ENCODE results near the gene L3MBTL4. TPM values are rescaled to one million over a fixed set of nuclear protein-coding genes. Genes with fewer than 3 reads are reported as not detected.

L3MBTL4 gene
- total RNA-seq, 1 donor: 0.36 TPM

GRCh38 chr18:5914016-5914415 is 500.7 kb downstream of the L3MBTL4 start:
- no peaks in the 10 kb centered on the region for H4K20me1 ChIP-seq (ENCODE audit: insufficient read depth, low read length)
- TF ChIP-seq CTCF (IDR thresholded peaks at IDR 0.05; ENCODE audit: extremely low read depth, low read depth, low read length): no peak
- DNase-seq (ENCODE audit: insufficient read length, low spot score, missing footprints): no peak
- no peak overlapping the region for H3K27ac ChIP-seq (ENCODE audit: low read depth, low read length)
- H3K36me3 ChIP-seq (ENCODE audit: insufficient read depth, low read length): no peaks in the 10 kb centered on the region
- H3K4me2 ChIP-seq (ENCODE audit: insufficient read depth, low read length): no peak overlapping the region
- H3K4me3 ChIP-seq (ENCODE audit: insufficient read depth, low read length): no peak overlapping the region
- no peaks in the 10 kb centered on the region for H3K79me2 ChIP-seq (ENCODE audit: insufficient read depth, low read length)
- no peaks in the 10 kb centered on the region for H3K9me3 ChIP-seq (ENCODE audit: low read depth, low read length)
- no peak overlapping the region for H2AFZ ChIP-seq (ENCODE audit: low read length)
- H3K4me1 ChIP-seq (ENCODE audit: insufficient read depth, low read length): no peaks in the 10 kb centered on the region
- no peaks in the 10 kb centered on the region for H3K27me3 ChIP-seq (ENCODE audit: insufficient read depth, low read length)

DNA sequence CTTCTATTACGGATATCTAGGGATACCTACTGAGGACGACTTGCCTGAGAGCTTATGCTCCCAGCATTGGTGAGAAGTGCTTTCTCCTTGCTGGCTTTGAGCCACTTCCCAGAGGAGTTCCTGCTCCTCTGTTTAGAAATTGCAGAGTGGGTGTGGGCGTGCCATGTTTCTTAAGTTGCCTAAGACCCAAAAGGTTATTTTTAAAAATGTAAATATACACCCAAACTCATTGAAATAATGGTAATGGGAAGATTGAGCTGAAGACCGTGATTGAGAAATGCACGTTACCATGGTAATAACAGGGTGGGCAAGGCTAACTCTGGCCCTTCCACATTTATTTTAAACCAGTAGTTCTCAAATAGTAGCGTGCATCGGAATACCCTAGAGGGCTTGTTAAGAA is 502.1 kb downstream of the L3MBTL4 start:
- no peaks in the 10 kb centered on the region for H3K36me3 ChIP-seq (ENCODE audit: insufficient read depth, low read length)
- H3K27ac ChIP-seq (ENCODE audit: low read depth, low read length): no peak overlapping the region
- no peak for TF ChIP-seq CTCF (IDR thresholded peaks at IDR 0.05; ENCODE audit: extremely low read depth, low read depth, low read length)
- no peak overlapping the region for H3K4me3 ChIP-seq (ENCODE audit: insufficient read depth, low read length)
- H3K79me2 ChIP-seq (ENCODE audit: insufficient read depth, low read length): no peaks in the 10 kb centered on the region
- no peaks in the 10 kb centered on the region for H3K27me3 ChIP-seq (ENCODE audit: insufficient read depth, low read length)
- no peaks in the 10 kb centered on the region for H4K20me1 ChIP-seq (ENCODE audit: insufficient read depth, low read length)
- no peaks in the 10 kb centered on the region for H3K4me1 ChIP-seq (ENCODE audit: insufficient read depth, low read length)
- DNase-seq (ENCODE audit: insufficient read length, low spot score, missing footprints): no peak
- H3K9me3 ChIP-seq (ENCODE audit: low read depth, low read length): no peaks in the 10 kb centered on the region
- no peak overlapping the region for H2AFZ ChIP-seq (ENCODE audit: low read length)
- no peak overlapping the region for H3K4me2 ChIP-seq (ENCODE audit: insufficient read depth, low read length)

DNA sequence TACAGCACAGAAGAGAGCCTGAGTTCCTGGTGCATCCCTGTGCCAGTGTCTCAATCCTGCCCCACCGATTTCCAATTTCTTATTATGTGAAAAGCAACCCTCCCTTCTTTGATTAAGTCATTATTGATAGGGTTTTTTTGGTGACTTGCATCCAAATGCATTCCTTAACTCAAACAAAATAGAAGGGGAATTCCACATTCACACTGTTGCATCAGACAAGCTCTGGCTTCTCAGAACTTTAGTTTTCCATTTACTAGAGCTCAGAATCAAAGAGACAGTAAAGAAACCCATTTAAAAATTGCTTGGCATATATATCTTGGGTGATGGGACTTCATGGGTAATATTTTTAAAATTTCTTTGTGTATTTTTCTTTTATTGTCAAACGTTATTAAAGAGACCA is 505.6 kb downstream of the L3MBTL4 start:
- Histone ChIP-seq H3K4me1 (ENCODE audit: insufficient read depth, low read length) (no peaks in the 10 kb centered on the region), H3K4me2 (ENCODE audit: insufficient read depth, low read length) (no peak overlapping the region), H3K36me3 (ENCODE audit: insufficient read depth, low read length) (no peaks in the 10 kb centered on the region), H3K79me2 (ENCODE audit: insufficient read depth, low read length) (no peaks in the 10 kb centered on the region), H3K9me3 (ENCODE audit: low read depth, low read length) (no peaks in the 10 kb centered on the region), H4K20me1 (ENCODE audit: insufficient read depth, low read length) (no peaks in the 10 kb centered on the region), H3K27ac (ENCODE audit: low read depth, low read length) (no peak overlapping the region), H3K27me3 (ENCODE audit: insufficient read depth, low read length) (no peaks in the 10 kb centered on the region), H2AFZ (ENCODE audit: low read length) (no peak overlapping the region), H3K4me3 (ENCODE audit: insufficient read depth, low read length) (no peak overlapping the region)
- TF ChIP-seq CTCF (IDR thresholded peaks at IDR 0.05; ENCODE audit: extremely low read depth, low read depth, low read length): no peak
- DNase-seq (ENCODE audit: insufficient read length, low spot score, missing footprints): no peak

Small RNAs within 50 kb of the gene (small RNA-seq; reads per million reads assigned to genes)
- gene RNU5F-3P: not detected
- not detected for gene RNU6-349P

All from osteoblast (primary cell).